Ovary (tissue), 9 donors: Measurements from ENCODE around the gene MRPL51. TPM values are rescaled to one million over a fixed set of nuclear protein-coding genes. Genes with fewer than 3 reads are reported as not detected.

Experiments
- DNase-seq, 5 donors: peaks; one replicate each; pipeline ENCODE4 v3.0.0-alpha.2; 2019 to 2020
- H3K27ac ChIP-seq, 2 donors: fragments of 200-600 bp; one replicate each; pipeline versions ENCODE4 v1.5.1 to v1.8.0; 2019 to 2022
- H3K27me3 ChIP-seq: fragments of 200-600 bp; one replicate; pipeline ENCODE4 v1.8.0; 2022
- H3K36me3 ChIP-seq: fragments of 200-600 bp; sonication (generic); one replicate; pipeline ENCODE4 v1.5.1; 2019
- H3K4me1 ChIP-seq: one replicate; pipeline ENCODE4 v1.8.1; 2013; ENCODE audit warnings: mild to moderate bottlenecking, moderate library complexity; ENCODE audit not compliant: insufficient read depth
- H3K4me3 ChIP-seq: fragments of 200-600 bp; sonication (generic); one replicate; pipeline ENCODE4 v1.5.1; 2017
- H3K9me3 ChIP-seq, 2 donors: fragments of 200-600 bp in 1 of 2; sonication (generic) in 1 of 2; one replicate each; pipeline versions ENCODE4 v1.5.1 to v1.8.1; 2013 to 2019; ENCODE audit warnings: mild to moderate bottlenecking in 1 of 2, moderate library complexity in 1 of 2
- EP300 ChIP-seq: sonication (generic); formaldehyde crosslinking; IDR thresholded peaks from one replicate; pipeline ENCODE4 v1.6.1; 2017; ENCODE audit warnings: antibody characterized with exemption
- POLR2A ChIP-seq: fragments of 450-650 bp; IDR thresholded peaks from one replicate; pipeline ENCODE4 v1.6.1; 2017; ENCODE audit warnings: antibody characterized with exemption, mild to moderate bottlenecking, moderate library complexity
- WGBS, 3 donors: extraction: QIAGEN DNeasy Blood & Tissue Kit in 1 of 3; methylation state at CpG; one replicate each; pipeline versions ENCODE4 v1.1.5 to v1.1.7; 2013 to 2017; 5-methylcytosine and 5-hydroxymethylcytosine counted together
- intact Hi-C, 4 donors: fragments of 100-400 bp; cut with DNase I; formaldehyde crosslinking; loops; one replicate each; pipeline versions ENCODE4 v1.11.0 to v1.15.1; 2022 to 2023
- polyA plus RNA-seq, 2 donors: library from polyadenylated mRNA; stranded (reverse); fragments of 200-250 nt in 1 of 2; fragments of 350-450 nt in 1 of 2; fragmentation: Illumina TruSeq in 1 of 2; extraction: RNeasy Lipid Tissue Mini Kit (QIAGEN cat#74804) in 1 of 2; gene quantifications; one replicate each; pipeline ENCODE4 v1.2.3, GENCODE V29; 2013 to 2014
- total RNA-seq, 7 donors: library from RNA; depleted of rRNA in 2 of 7; stranded (reverse); fragments of >200 nt in 2 of 7; fragmentation: NEBNext Ultra II Directional in 3 of 7; extraction: Animal tissue kit (Norgen Biotek cat#: 25700) in 3 of 7; gene quantifications; one replicate each; pipeline versions ENCODE4 v1.1.0 to v1.2.4, GENCODE V29; 2016 to 2023
- TF ChIP-seq, protein P1 (sequence below), 3 donors: fragments of 450-650 bp in 2 of 3; fragments of 200-600 bp in 1 of 3; IDR thresholded peaks; one replicate each; pipeline versions ENCODE4 v1.5.1 to v1.8.0; 2016 to 2022; ENCODE audit warnings: antibody characterized with exemption in 3 of 3, mild to moderate bottlenecking in 1 of 3
- donor health status: DM: no; HTN: no; CAD: no; lungs with moderate emphysema.
- donor health status: DM: no; HTN: no; CAD: no.
- donor health status: Bipolar disorder and iron deficiency.
- donor health status: DM: yes; HTN: yes; CAD: no.
- donor health status: DM: no; HTN: no; CAD: no.
- donor health status: DM: yes; HTN: yes; CAD: no.

Gene MRPL51
- total and polyA plus RNA-seq, 9 donors, result 27.5 to 142 (median 108) TPM

DNA sequence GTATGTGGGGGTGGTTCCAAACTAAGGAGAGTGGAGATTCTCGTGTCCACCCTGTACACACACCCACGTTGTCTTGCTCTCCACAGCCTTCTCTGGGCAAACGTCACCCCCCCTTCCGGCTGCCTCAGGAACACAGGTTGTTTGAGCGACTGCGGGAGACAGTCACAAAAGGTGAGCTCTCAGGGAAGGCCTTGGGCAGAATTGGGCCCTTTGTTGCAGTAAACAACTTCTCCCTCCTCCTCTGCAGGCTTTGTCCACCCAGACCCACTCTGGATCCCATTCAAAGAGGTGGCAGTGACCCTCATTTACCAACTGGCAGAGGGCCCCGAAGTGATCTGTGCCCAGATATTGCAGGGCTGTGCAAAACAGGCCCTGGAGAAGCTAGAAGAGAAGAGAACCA lies 33.1 kb upstream of the MRPL51 start:
- no peaks in the 10 kb centered on the region for H3K4me1 ChIP-seq
- no peaks in the 10 kb centered on the region for H3K36me3 ChIP-seq
- H3K27ac ChIP-seq, result no peak overlapping the region
- no peaks in the 10 kb centered on the region for H3K9me3 ChIP-seq
- H3K4me3 ChIP-seq, result no peak overlapping the region
- no peaks in the 10 kb centered on the region for H3K27me3 ChIP-seq
- intact Hi-C loops, result no loop called here
- DNase-seq, result no peak
- TF ChIP-seq, protein P1, sequence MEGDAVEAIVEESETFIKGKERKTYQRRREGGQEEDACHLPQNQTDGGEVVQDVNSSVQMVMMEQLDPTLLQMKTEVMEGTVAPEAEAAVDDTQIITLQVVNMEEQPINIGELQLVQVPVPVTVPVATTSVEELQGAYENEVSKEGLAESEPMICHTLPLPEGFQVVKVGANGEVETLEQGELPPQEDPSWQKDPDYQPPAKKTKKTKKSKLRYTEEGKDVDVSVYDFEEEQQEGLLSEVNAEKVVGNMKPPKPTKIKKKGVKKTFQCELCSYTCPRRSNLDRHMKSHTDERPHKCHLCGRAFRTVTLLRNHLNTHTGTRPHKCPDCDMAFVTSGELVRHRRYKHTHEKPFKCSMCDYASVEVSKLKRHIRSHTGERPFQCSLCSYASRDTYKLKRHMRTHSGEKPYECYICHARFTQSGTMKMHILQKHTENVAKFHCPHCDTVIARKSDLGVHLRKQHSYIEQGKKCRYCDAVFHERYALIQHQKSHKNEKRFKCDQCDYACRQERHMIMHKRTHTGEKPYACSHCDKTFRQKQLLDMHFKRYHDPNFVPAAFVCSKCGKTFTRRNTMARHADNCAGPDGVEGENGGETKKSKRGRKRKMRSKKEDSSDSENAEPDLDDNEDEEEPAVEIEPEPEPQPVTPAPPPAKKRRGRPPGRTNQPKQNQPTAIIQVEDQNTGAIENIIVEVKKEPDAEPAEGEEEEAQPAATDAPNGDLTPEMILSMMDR (IDR thresholded peaks at IDR 0.05), result no peak
- no peak for TF ChIP-seq EP300
- TF ChIP-seq POLR2A, result no peak
- 85 to 92% (median 87%) methylated on average over 7 of the region's 7 CpGs for WGBS, 3 donors

DNA sequence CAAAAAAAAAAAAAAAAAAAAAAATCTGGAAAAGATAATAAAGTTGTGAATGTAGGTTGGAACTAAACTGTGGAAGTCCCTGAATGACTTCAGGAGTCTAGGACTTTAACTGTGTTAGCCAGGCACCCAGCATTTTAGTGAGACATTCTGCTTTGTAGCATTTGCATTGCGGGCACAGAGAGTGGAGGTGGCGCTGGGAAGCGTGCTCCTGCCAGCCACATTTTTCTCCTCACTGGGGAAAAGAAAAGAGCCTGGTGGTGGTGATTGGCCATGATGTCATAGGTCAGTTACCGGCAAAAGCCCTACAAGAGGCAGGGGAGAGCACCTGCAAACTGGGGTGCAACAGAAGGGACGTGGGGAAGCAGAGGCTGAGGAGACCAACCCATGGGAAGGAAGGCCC lies 31.6 kb upstream of the MRPL51 start:
- Histone ChIP-seq H3K27ac (no peak overlapping the region), H3K9me3 (no peaks in the 10 kb centered on the region), H3K4me3 (no peak overlapping the region), H3K27me3 (no peaks in the 10 kb centered on the region), H3K36me3 (no peaks in the 10 kb centered on the region), H3K4me1 (no peaks in the 10 kb centered on the region)
- TF ChIP-seq, protein P1 (IDR thresholded peaks at IDR 0.05), result no peak
- no peak for TF ChIP-seq EP300
- TF ChIP-seq POLR2A, result no peak
- no peak for DNase-seq
- intact Hi-C loops, result no loop called here
- 94 to 97% (median 94%) methylated on average over 5 of the region's 5 CpGs for WGBS, 3 donors

DNA sequence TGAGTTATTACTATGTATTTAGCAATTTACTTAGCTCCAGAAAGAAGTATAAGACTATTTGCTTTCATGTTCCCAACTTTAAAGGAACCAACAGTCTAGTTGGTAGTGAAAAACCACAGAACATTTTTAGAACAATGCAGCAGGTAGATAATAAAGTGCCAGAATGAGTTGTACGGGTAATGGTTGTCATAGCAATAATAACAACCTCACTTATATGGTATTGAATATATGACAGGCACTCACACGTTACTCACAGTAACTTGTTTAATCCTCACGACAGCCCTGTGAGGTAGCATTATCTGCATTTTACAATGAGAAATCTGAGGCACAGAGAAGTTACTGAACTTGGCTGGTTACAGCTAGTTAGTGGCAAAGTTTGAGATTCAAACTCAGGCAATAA lies 30.6 kb upstream of the MRPL51 start:
- DNase-seq, result no peak
- Histone ChIP-seq H3K4me3 (no peak overlapping the region), H3K9me3 (no peaks in the 10 kb centered on the region), H3K36me3 (no peaks in the 10 kb centered on the region), H3K27ac (no peak overlapping the region), H3K27me3 (no peaks in the 10 kb centered on the region), H3K4me1 (no peaks in the 10 kb centered on the region)
- WGBS, 3 donors, result 89 to 94% (median 92%) methylated on average over 3 of the region's 3 CpGs
- TF ChIP-seq EP300 (no peak), POLR2A (no peak)
- TF ChIP-seq, protein P1 (IDR thresholded peaks at IDR 0.05), result no peak
- intact Hi-C loops, result no loop called here

GRCh38 chr12:6522193-6522592 lies 29.1 kb upstream of the MRPL51 start:
- Histone ChIP-seq H3K27me3 (no peaks in the 10 kb centered on the region), H3K4me3 (no peak overlapping the region), H3K4me1 (no peaks in the 10 kb centered on the region), H3K27ac (no peak overlapping the region), H3K9me3 (no peaks in the 10 kb centered on the region), H3K36me3 (no peaks in the 10 kb centered on the region)
- DNase-seq, result no peak
- TF ChIP-seq EP300, result no peak
- TF ChIP-seq, protein P1 (IDR thresholded peaks at IDR 0.05), result no peak
- no peak for TF ChIP-seq POLR2A
- WGBS, 3 donors, result 80 to 89% (median 86%) methylated on average over 10 of the region's 10 CpGs
- intact Hi-C loops, result no loop called here

DNA sequence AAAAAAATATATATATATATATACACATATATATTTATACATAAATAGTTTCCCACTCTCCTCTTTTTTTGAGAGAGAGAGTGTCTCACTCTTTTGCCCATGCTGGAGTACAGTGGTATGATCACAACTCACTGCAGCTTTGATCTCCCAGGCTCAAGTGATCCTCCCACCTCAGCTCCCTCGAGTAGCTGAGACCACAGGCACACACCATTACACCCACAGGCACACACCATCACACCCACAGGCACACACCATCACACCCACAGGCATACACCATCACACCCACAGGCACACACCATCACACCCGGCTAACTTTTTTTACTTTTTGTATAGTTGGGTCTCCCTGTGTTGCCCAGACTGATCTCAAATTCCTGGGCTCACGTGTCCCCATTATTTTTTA lies 27.1 kb upstream of the MRPL51 start:
- intact Hi-C loops, result no loop called here
- Histone ChIP-seq H3K4me1 (no peaks in the 10 kb centered on the region), H3K27ac (no peak overlapping the region), H3K4me3 (no peak overlapping the region), H3K36me3 (no peaks in the 10 kb centered on the region), H3K27me3 (no peaks in the 10 kb centered on the region), H3K9me3 (no peaks in the 10 kb centered on the region)
- 71 to 76% (median 75%) methylated on average over 3 of the region's 3 CpGs for WGBS, 3 donors
- DNase-seq, result no peak
- TF ChIP-seq, protein P1 (IDR thresholded peaks at IDR 0.05), result no peak
